Subcutaneous abdominal adipose tissue (tissue), 5 donors: Measurements from ENCODE around the gene LYPD6B.

Source experiments
- H3K27ac ChIP-seq: one replicate; pipeline ENCODE4 v1.7.0; 2013; ENCODE audit warnings: low read depth, mild to moderate bottlenecking, inconsistent platforms, low read length, moderate library complexity
- H3K27me3 ChIP-seq, 5 donors: one replicate each; pipeline ENCODE4 v1.7.0; 2013; ENCODE audit warnings: low read length in 5 of 5, inconsistent platforms in 1 of 5; ENCODE audit not compliant: control insufficient read depth in 5 of 5, insufficient read depth in 4 of 5
- H3K36me3 ChIP-seq, 5 donors: one replicate each; pipeline ENCODE4 v1.7.0; 2013; ENCODE audit warnings: low read length in 5 of 5; ENCODE audit not compliant: control insufficient read depth in 5 of 5, insufficient read depth in 5 of 5
- H3K4me1 ChIP-seq, 5 donors: one replicate each; pipeline ENCODE4 v1.7.0; 2013; ENCODE audit warnings: low read length in 5 of 5, mild to moderate bottlenecking in 3 of 5, moderate library complexity in 1 of 5; ENCODE audit not compliant: control insufficient read depth in 5 of 5, insufficient read depth in 5 of 5
- H3K4me3 ChIP-seq, 5 donors: one replicate each; pipeline ENCODE4 v1.7.0; 2013; ENCODE audit warnings: low read length in 5 of 5, low read depth in 1 of 5
- H3K9ac ChIP-seq, 5 donors: one replicate each; pipeline ENCODE4 v1.7.0; 2013; ENCODE audit warnings: low read length in 5 of 5, mild to moderate bottlenecking in 4 of 5, moderate library complexity in 3 of 5
- H3K9me3 ChIP-seq, 5 donors: one replicate each; pipeline ENCODE4 v1.7.0; 2013; ENCODE audit warnings: low read length in 5 of 5; ENCODE audit not compliant: control insufficient read depth in 5 of 5
- donor health status: healthy.
- donor health status: healthy.
- donor health status: healthy.
- donor health status: healthy.
- donor health status: healthy.

Gene LYPD6B

DNA sequence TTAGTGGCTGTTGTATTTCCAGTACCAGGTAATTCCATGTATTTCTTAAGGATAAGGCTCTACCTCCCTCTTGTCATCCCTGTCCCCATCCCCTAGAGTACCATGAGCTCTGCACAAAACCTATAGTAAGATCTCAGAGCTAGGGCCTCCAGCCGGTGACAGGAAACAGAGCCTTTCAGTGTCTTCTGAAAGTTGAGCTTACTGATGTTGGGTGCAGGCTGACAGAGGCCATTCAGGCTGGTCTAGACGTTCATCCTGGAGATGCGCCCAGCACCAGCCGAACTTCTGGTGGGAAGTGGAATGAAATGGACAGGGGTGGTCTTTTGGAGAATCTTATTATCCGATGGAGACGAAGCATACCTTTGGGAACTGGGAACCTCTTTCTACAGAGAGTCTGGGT, 16.7 kb upstream of the LYPD6B start:
- H3K27ac ChIP-seq = no peak overlapping the region
- H3K36me3 ChIP-seq = no peaks in the 10 kb centered on the region
- peaks cover 0 to 9% (median 3%) of the 10 kb centered on the region in 5 donors for H3K4me1 ChIP-seq

DNA sequence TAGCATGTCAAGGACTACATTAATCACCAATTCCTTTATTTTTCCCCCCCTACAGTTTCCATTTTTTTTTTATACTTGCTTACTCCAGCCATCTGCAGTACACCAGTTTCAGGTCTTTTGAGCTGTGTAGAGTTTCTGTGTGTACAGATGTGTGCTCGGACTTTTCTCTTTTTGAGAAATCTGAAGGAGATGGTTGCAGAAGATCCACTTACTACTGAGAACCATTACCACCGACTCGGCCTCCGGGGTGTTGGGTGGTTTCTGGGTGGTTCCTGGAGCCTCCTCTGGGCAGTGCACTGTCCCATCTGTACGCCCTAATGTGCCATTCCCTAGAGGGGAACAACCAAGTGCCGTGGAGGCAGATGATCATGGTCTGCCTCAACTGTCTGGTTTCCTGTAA, 15.4 kb upstream of the LYPD6B start:
- Histone ChIP-seq H3K27ac (no peak overlapping the region), H3K4me3 (no peak overlapping the region), H3K9ac (no peak overlapping the region), H3K9me3 (no peaks in the 10 kb centered on the region), H3K36me3 (no peaks in the 10 kb centered on the region), H3K4me1 (peaks cover 0 to 9% (median 0%) of the 10 kb centered on the region in 5 donors), H3K27me3 (peaks cover 0 to 4% (median 0%) of the 10 kb centered on the region in 5 donors)

More for the DNA sequence above, 16.7 kb upstream of the LYPD6B start:
- Histone ChIP-seq H3K4me3 (no peak overlapping the region), H3K27me3 (no peaks in the 10 kb centered on the region), H3K9me3 (no peaks in the 10 kb centered on the region), H3K9ac (no peak overlapping the region)

DNA sequence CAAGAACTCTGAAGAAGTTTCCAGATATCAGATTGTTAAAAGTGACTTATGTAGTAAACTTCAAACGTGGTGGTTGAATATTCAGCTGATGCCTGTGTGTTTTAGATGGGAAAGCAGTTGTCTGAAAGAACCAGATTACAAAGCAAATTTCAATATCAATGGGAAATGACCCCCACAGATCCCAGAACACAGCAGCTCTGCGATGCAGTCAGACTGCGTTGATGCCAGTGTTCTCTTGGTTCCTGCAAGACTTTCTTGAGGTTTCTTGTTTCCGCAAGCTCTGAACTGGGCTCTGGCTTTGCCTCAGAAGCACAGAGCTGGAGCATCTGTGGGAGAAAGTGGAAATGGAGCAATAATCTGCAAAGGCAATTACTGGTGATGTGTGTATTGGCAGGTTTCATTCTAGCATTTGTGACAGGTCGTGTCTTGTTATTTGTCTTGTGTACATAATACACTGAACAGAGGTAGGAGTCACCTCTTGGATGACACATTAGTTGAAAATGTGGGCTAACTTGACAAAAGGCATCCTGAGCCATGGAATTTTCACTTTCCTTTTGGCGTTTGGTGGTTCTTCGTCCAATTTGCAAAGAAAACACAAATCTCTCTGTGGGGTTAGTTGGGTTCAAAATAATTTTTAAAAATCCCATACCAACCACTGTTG, 10.8 kb upstream of the LYPD6B start:
- peaks cover 0 to 9% (median 0%) of the 10 kb centered on the region in 5 donors for H3K4me1 ChIP-seq
- H3K9me3 ChIP-seq = no peaks in the 10 kb centered on the region
- H3K4me3 ChIP-seq = no peak overlapping the region
- peaks cover 0 to 20% (median 14%) of the 10 kb centered on the region in 5 donors for H3K27me3 ChIP-seq
- H3K9ac ChIP-seq = no peak overlapping the region
- H3K27ac ChIP-seq = no peak overlapping the region
- no peaks in the 10 kb centered on the region for H3K36me3 ChIP-seq

- H3K9ac ChIP-seq = no peak overlapping the region
- no peak overlapping the region for H3K27ac ChIP-seq
- H3K4me3 ChIP-seq = no peak overlapping the region
- peaks cover 0 to 9% (median 0%) of the 10 kb centered on the region in 5 donors for H3K4me1 ChIP-seq
- H3K9me3 ChIP-seq = no peaks in the 10 kb centered on the region
- H3K27me3 ChIP-seq = peaks cover 0 to 25% (median 14%) of the 10 kb centered on the region in 5 donors
- no peaks in the 10 kb centered on the region for H3K36me3 ChIP-seq
These were observed 10.1 kb upstream of the LYPD6B start for GRCh38 chr2:149028377-149028776.

DNA sequence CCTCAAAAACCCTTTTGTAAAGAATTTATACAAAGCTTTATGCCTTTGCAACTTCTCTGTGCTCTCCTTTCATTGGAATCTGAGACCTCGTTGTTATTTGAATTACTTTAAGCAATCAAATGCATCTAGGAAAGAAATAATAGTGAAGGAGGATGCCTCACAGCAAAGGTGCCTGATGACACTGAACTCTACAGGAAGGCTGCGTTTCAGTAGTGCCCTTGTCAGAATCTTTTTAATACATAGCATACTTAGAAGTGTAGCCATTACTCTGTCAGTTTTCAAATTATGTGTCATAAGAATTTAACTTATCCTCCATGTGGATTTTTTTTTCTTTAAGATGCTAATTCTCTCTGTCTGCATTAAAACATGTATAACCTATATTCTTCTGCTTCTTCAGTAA, 9.6 kb upstream of the LYPD6B start:
- no peaks in the 10 kb centered on the region for H3K36me3 ChIP-seq
- H3K27me3 ChIP-seq = peaks cover 0 to 27% (median 14%) of the 10 kb centered on the region in 5 donors
- H3K27ac ChIP-seq = no peak overlapping the region

DNA sequence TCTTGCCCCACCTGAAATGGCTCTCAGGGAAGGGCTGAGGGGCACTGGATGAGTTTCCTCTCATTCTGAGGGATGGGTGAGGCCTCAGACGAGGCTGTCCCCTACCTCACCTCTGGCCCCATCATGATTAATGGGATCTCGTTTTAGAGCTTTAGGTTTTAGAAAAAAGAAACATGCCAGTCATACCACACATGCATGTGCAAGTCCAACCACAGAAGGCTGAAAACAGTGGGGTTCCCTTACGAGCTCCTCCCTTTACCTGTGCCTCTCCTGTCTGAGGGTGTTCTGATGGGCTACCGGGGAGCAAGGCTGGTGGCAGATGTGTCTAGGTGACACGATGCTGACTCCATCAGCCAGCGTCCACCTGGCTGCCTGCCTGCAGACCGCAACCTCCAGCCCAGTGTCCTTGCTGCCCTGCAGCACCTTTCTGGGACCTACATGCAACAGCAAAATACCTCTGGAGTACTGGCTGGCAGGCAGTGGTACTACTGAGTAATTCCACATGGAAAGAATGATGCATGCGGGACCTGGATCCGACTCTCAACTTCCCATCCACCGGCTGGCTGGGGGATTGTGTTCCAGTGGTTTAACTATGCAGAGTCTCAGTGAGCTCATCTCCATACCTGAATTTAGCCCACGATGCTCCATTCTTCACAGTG, 9.1 kb upstream of the LYPD6B start:
- Histone ChIP-seq H3K9me3 (no peaks in the 10 kb centered on the region), H3K4me1 (peaks cover 0 to 5% (median 0%) of the 10 kb centered on the region in 5 donors), H3K27ac (no peak overlapping the region), H3K4me3 (no peak overlapping the region), H3K36me3 (no peaks in the 10 kb centered on the region), H3K9ac (no peak overlapping the region), H3K27me3 (peaks cover 0 to 28% (median 14%) of the 10 kb centered on the region in 5 donors)

More for the DNA sequence above, 9.6 kb upstream of the LYPD6B start:
- Histone ChIP-seq H3K9ac (no peak overlapping the region), H3K4me1 (peaks cover 0 to 9% (median 0%) of the 10 kb centered on the region in 5 donors), H3K9me3 (no peaks in the 10 kb centered on the region), H3K4me3 (no peak overlapping the region)

- no peak overlapping the region for H3K4me3 ChIP-seq
- H3K9me3 ChIP-seq = no peaks in the 10 kb centered on the region
- no peaks in the 10 kb centered on the region for H3K4me1 ChIP-seq
- H3K27me3 ChIP-seq = peaks cover 0 to 33% (median 17%) of the 10 kb centered on the region in 5 donors
- H3K27ac ChIP-seq = no peak overlapping the region
- H3K9ac ChIP-seq = no peak overlapping the region
- no peaks in the 10 kb centered on the region for H3K36me3 ChIP-seq
These were observed 7.1 kb upstream of the LYPD6B start for GRCh38 chr2:149031396-149031795.

DNA sequence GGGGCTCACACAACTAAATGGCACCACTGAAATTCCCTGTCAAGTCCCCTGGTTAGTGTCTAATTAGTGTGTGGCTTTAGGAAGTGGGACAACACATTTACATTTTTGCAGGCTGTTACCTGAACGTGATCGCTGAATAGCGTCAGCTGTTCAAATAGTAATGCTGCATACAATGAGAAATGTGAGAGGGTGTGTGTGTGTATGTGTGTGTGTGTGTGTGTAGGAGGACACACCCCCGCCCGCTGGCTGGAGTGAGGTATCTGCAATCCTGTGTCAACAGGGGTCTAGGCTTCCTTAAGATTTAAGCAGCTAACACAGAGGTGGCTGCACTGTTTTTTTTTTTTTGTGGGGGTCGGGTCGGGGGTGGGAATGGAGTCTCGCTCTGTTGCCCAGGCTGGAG, 4.8 kb upstream of the LYPD6B start:
- no peak overlapping the region for H3K4me3 ChIP-seq
- H3K27ac ChIP-seq = no peak overlapping the region
- H3K27me3 ChIP-seq = peaks cover 15 to 40% (median 31%) of the 10 kb centered on the region in 5 donors
- no peaks in the 10 kb centered on the region for H3K9me3 ChIP-seq
- H3K36me3 ChIP-seq = no peaks in the 10 kb centered on the region
- peaks cover 0 to 6% (median 0%) of the 10 kb centered on the region in 5 donors for H3K4me1 ChIP-seq
- no peak overlapping the region for H3K9ac ChIP-seq

DNA sequence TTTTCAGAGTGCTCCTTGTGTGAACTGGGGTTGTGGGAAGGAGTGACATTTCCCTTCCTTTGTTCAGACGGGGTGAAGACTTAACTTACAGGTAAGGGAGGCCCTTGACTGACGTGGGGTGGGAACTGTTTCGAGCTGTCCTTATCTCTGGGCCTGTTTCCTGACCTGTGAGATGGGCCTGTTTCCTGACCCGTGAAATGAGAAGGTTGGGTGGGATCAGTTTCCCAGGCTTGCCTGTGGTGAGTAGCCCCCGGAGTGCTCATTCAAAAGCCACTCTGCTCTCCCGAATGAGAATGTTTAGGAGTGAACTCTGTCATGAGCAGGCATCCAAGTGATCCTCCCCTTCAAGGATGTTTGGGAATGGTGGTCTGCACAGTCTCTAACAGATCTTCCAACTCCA, 4.1 kb upstream of the LYPD6B start:
- Histone ChIP-seq H3K27ac (no peak overlapping the region), H3K4me1 (peaks cover 0 to 11% (median 3%) of the 10 kb centered on the region in 5 donors), H3K27me3 (peaks cover 17 to 39% (median 34%) of the 10 kb centered on the region in 5 donors), H3K9me3 (no peaks in the 10 kb centered on the region), H3K4me3 (no peak overlapping the region), H3K9ac (no peak overlapping the region), H3K36me3 (no peaks in the 10 kb centered on the region)

DNA sequence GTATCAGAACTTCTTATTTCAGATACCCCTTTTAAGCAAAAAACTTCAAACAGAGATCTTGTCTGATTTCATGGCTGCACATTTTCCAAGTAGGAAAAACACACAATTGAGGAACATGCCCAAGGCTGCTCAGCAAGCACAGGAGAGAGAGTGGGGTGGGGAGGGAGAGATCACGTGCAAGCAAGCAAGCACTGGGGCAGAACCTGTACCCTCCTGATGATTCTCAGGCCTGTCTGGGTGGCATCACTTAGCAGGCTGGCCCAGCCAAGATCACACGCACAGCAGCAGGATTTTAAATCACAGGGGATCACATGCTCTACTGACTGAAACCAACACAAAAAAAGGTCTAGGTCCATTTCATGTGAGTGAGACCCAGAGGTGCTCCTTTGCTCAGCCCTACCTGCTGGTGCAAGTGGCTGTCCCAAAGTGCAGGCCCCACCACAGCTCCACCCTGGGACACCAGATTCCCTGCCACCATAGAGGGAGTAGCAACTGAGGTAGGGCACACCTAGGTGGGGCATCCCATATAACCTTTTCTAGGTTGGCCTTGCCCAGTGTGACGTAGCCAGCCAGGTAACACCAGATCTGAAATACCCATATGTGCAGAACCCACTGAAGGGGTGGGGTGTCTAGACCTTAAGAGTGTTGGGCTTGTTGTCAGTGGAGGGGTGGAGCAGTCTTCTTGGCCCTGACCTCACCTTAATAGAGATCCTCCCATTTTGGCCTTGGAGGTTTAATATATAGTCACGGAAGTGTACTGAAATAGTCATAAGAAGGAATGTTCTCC, 1.8 kb upstream of the LYPD6B start:
- no peak overlapping the region for H3K4me3 ChIP-seq
- H3K9me3 ChIP-seq = no peaks in the 10 kb centered on the region
- peaks cover 0 to 11% (median 3%) of the 10 kb centered on the region in 5 donors for H3K4me1 ChIP-seq
- no peak overlapping the region for H3K9ac ChIP-seq
- H3K36me3 ChIP-seq = no peaks in the 10 kb centered on the region
- no peak overlapping the region for H3K27ac ChIP-seq
- H3K27me3 ChIP-seq = peaks cover 17 to 36% (median 25%) of the 10 kb centered on the region in 5 donors
